HG02981 (cell line): ENCODE measurements around the gene CMTM8.
"Not testable (repeated sequence)": the region's sequence is repeated elsewhere in the genome, so short reads cannot be mapped to it uniquely, and the experiment has no call there.

Experiments used
- ATAC-seq: cut with Tn5 transposase; IDR thresholded peaks from one replicate; pipeline ENCODE4 v1.9.1; 2021; ENCODE audit warnings: mild to moderate bottlenecking, moderate library complexity; ENCODE audit not compliant: unreplicated experiment

The CMTM8 gene, protein sequence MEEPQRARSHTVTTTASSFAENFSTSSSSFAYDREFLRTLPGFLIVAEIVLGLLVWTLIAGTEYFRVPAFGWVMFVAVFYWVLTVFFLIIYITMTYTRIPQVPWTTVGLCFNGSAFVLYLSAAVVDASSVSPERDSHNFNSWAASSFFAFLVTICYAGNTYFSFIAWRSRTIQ

DNA sequence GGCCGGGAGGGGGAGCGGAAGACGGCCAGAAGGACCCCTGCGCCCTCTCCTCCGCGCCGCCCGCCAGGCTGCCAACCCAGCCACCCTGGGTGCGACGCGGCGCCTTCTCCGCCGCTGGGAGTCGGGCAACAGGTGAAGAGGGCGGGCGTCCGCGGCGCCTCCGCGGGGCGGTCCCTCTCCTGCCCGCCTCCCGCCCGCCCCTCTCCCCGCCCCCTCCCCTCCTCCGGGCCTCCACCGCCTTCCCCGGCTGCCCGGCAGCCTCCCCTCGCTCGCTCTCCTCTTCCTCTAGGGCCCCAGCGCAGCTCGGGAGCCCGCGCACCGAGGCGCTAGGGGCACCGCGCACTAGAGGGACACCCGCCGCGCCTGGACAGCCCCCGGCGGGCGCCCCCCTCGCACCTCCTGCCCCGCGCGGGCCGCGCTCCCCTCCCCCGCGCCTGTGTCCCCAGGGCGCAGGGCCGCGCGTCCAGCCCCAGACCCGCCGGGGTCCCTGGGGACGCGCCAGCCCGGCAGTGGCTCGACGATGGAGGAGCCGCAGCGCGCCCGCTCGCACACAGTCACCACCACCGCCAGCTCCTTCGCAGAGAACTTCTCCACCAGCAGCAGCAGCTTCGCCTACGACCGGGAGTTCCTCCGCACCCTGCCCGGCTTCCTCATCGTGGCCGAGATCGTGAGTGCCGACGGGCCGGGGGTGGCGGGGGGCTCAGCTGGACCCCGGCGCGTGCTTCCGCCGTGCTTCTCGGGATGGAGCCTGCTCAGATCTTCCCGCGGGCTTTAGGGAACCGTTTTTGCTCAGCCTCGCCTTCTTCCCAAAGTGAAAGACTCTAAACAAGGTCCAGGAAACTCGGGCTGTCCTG lies at the start of gene CMTM8:
Gene CMTM8, plus strand, starts transcription at position 228 of the 854 bp plus-strand sequence. Its CDS starts 293 bp downstream, at position 521.
- no peak for ATAC-seq

DNA sequence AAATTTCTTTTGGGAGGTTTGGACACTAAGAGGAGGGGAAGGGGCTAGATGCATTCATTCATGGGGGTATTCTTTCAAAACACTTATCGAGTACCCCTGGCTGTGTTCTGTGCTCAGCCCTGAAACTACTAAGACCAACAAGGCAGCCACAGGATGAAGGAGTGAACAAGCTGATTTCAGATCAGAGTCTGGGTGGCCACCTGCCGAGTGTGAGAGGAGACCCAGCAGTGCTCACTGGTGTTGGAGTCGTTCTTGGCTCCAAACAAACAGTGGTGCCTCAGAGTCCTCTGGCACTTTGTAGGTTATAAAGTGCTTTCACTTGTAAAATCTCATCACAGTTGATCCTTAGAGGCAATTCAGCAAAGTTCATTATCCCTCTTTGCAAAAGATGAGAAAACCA lies 48.8 kb upstream of the CMTM8 start:
- ATAC-seq = no peak

DNA sequence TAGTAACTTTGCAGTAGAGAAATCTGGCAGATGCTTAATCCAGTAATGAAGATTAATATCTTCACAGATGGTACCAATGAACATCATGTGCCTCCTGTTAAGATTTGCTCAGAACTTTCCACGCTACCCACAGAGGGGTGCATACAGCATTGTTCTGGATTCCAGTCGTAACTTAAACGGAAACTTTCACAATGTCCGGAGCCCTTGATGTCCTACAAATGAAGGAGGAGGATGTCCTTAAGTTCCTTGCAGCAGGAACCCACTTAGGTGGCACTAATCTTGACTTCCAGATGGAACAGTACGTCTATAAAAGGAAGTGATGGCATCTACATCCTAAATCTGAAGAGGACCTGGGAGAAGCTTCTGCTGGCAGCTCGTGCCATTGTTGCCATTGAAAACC lies 47.9 kb upstream of the CMTM8 start:
- ATAC-seq = not testable (repeated sequence)

DNA sequence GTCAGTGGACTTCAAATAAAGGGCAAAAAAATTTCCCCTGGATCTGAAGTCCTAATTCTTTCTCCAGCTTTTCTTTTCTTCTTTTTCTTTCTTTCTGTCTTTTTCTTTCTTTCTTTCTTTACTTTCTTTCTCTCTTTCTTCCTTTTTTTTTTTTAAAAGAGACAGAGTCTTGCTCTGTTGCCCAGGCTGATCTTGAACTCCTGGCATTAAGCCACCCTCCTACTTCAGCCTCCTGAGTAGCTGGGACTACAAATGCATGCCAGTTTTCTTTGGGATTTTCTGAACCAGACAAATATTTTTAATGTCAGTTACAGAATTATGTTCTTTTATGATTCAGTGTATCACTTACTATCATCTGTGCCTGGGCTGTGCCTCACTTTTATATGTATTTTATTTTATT lies 45.4 kb upstream of the CMTM8 start:
- no peak for ATAC-seq

DNA sequence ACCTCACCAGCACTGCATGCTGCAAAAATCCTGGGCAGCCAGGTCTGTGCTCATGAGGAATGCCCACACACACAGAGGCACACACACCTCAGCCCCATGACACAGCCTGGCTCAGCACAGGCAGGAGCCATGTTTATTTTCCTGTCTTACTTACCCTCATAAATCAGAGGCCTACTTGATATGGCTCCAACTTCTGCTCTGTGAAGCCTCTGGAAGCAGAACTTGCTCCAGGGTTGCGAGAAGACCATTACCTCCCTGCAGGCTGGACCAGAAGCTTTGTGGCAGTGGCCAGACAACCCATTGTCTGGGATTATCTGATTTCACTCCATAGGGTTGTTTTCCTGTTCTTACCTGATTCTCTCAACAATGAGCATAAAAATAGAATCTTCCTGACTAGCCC lies 43.8 kb upstream of the CMTM8 start:
- no peak for ATAC-seq

DNA sequence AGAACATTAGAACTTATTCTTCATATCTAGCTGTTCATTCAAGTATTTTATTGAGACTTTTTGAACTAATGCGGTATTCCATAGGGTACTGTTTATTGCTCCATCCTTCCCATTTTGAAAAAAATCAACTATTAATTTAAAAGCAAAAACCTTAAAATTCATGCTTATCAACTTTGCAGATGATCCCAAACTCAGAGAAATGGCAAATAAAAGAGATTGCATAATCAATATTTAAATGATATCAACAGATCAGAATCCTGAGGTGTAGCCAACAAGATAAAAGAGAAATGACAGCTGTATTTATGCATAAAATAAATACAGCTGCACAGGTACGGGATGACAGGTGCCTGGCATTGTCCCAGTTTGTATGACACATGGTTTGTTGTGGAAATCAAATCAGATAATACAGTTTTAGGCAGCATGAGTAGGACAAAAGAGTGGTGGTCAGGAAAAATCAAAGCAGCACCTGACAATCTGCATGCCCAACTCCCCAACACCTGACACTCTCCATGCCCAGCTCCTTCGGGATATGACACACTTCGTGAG lies 42.4 kb upstream of the CMTM8 start:
- no peak for ATAC-seq

DNA sequence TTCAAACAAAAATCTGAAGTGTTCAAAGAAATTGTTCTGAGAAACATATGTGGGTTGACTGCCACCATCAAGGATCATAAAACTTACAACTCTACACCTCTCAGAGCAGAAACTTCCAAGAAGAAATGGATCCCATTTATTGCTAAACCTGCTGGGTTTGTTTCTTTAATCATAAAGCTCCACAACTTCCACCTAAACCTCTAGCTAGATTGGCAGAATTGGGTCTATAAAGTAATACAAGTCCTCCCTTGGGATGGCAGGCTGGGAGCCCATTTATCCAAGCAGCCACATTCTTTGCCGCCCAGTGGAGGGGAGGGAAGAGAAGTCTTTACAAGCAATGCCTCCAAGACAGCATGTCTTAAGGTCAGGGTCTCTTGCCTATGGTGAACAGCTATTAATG lies 40.5 kb upstream of the CMTM8 start:
- ATAC-seq = no peak

DNA sequence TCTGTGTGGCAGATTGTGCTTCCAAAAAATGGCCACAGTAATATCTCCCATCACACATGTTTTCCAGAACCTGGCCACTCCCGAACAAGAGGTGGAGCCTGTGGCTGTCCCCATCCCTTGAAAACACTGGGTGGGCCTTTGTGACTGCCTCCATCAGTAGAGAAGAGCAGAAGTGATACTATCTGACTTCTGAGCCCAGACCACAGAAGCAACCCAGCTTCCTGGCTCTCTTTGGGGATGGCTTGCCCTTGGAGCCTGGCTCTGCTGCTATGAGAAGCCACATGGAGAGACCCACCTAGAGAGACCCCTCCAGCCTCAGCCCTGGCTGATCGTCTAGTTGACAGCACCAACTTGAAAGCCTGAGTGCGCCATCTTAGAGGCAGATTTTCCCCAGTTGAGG lies 39.8 kb upstream of the CMTM8 start:
- no peak for ATAC-seq

DNA sequence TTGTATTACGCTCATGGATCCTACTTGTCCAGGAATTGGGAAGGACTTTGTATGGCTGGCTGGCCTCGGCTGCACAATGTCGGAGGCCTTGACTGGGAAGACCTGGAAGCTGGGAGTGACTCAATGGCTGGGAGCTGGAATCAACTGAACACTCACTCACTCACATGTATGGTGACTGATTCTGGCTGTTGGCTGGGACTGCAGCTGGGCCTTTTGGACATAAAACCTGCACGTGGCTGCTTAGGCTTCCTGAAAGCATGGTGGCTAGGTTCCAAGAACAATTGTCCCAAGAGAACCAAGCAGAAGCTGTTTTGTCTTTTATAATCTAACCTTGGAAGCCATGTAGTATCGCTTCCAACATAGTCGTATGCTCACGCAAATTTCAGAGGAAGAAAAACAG lies 38.0 kb upstream of the CMTM8 start:
- ATAC-seq = no peak

DNA sequence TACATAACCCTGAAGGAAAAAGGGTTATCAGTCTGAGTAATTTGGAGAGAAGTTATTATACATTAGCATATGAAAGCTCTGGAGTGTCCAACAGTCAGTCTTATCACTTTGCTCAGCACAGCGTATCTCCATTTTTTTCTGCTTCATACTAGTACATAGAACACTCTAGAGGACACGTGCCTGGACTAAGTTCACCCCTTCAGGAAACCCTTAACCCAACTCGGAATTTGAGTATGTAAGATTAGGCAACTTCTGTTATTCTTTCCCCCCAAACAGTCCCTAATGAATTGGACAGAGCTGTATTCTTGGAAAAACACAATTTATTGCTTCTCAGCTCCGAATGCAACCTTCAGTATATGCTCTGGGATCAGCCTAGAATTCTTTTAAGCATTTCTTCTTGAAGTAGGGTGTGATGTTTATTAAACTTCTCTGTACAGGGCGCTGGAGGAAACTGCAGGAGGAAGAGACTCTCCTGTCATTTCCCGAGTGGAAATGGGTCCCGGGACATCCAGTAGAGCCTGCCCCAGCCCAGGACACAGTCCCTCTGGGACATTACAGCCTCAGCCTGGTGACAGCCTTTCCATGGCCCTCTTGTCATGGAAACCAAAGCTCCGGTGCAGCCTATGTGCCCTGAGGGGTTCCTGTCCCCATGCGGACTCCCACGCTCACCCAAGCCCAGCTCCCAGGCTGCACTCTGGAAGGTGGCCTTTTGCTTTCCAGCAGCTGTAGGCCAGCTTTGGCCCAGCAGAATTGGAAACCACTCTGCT lies 37.3 kb upstream of the CMTM8 start:
- ATAC-seq = no peak

DNA sequence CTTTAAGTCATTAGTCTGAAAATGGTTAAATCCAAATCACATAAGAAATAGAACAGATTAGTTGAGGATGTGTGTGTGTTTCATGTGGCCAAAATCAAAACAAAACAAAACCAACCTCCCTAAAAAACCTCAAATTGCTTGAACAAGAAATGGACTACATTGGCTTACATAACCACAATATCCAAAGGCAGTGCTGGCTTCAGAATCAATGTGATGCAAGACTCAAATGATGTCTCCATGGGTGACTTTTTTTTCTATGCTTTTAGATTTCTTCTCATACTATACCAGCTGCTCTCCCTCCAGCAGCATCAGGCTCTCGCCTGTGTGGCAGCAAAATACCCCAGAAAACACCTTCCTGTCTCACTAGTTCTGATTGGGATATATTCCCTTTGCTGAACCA lies 36.0 kb upstream of the CMTM8 start:
- no peak for ATAC-seq

DNA sequence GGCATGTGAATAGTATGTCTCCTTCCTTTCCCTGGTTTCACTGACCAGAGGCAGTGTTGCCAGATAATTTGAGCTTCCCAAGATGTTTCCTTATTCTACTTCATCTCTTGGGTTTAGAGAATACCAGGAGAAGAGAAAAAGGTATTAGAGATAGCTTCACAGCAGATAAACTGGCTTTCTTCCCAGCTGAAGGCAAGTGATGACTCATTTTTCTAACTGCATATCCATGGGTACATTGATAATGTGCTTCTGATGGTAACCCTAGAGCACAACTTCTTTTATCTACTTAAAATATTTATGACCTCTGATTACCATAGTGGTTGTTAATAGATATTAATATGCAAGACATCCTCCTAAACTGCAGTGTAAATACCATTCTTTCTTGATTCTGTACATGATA lies 34.6 kb upstream of the CMTM8 start:
- no peak for ATAC-seq

DNA sequence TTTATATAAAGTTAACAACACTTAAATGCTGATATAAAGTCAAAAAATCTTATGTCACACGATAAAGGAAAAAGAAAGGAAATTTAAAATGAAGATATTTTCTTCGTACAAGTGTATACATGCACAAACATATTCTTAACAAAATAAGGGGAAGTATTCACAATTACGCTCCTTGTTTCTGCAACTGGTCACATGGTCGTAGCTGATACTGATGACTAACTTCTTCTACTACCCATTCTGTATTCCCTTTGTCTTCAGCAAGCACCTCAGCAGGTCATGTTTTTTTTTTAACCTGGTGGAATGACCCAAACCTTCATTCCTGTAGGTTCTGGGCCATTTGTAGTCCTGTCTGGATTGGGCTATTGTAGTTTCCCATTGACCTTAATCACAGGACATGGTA lies 30.0 kb upstream of the CMTM8 start:
- ATAC-seq = no peak

DNA sequence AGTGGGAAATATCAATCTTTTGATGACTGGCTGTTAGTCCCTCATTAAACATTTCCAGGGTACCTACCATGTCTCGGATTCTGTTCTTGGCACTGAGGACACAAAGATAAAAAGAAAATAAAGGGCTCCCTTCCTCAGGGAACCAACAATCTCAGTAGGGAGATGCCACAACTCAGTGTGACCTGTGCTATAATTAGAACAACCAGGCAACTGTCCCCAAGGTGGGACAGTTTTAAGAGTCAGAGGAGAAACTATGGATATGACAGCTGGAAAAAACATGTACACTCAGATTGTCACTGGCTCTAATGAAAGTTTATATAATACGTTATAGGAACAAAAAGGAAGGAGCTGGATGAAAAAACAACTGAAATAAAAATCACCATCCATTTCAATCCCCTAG lies 23.3 kb upstream of the CMTM8 start:
- ATAC-seq = no peak

DNA sequence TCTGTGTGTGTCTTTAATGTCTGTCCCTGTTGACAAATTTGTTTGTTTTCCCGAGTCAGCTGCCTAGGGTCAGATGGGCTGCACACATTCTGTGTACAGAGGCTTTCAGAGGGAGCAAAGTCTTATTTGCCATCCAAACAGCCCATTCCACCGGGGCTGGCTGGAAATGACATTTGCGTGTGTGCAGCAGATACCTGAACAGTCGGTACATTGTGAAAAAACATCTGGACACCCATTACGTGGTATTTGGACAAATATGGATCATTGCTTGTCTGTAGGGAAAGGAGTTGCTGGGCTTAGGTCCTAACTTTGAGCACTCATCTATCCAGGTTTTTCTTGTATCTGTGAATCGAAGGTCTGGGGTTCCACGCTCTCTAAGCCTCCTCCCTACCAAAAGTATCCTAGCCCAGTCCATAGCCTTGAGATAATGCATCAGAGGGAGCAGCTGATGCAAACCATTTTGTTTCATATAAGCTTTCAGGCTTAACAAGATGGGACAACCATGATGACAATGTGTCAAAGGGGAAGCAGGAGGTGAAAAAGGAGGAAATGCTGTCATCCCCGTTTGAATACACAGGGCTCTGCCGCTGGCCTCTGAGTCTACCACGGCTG lies 22.2 kb upstream of the CMTM8 start:
- ATAC-seq = no peak

DNA sequence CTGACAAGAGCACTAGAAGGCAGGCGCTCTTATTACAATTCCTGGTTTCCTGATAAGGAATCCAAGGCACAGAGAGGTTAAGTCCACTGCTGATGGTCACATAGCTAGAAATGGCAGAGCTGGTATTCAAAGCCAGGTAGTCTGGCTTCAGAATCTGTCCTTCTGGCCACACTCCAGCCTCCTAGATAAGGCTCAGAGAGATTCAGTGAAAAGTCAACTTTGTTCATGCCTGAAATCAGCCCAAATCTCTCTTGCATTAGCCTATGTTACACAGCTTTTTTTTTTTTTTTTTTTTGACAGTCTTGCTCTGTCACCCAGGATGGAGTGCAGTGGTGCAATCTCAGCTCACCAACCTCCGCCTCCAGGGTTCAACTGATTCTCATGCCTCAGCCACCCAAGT lies 21.1 kb upstream of the CMTM8 start:
- no peak for ATAC-seq

DNA sequence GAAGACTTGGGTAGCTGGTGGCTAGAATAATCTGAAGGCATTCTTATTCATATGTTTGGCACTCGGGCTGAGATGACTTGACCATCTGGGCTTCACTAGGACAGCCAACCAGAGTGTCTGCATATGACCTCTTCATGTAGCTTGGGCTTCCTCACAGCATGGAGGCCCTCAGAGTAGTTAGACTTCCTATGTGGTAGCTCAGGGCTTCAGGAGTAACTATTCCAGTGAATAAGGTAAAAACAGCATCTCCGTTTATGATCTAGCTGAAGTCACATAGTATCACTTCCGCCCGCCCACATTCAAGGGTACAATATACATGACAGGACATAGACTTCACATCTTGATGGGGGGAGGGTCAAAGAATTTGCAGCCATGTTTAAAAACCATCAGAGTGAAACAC lies 18.9 kb upstream of the CMTM8 start:
- ATAC-seq = no peak

DNA sequence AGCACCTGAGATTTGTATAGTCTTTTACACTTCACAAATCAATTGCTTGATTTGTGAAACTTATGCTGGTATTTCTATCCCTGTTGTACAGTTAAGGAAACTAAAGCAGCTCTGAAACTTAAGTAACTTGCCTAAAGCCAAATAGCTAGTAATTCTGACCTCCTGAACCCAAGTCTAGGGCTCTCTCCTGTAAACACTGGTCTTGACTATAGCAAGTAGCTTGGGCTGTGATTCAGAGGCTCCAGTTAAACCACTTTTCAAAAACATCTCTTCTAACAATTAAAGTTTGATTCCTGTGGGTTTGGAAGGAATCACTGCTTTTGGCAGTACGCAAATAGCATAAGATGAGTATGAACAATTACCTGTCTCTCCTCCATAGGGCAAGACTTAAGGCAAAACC lies 18.5 kb upstream of the CMTM8 start:
- no peak for ATAC-seq

DNA sequence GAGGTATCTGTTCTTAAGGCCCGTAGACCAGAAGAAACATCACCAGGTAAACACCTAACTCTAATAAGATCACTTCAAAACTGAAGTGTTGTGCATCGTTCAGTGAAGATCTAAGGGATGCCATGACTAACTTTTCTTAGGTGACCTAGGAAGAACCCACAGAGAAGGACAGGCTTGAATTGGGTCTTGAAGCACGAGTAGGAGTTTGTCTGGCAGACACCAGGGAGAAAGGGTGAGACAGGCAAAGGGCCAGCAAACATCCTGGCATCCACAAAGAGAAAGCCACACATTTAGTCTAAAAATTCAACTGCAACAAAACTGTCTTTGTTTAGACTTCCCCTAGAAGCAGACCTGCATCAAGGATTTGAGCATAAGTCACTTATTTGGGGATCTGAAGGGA lies 15.5 kb upstream of the CMTM8 start:
- ATAC-seq = no peak

DNA sequence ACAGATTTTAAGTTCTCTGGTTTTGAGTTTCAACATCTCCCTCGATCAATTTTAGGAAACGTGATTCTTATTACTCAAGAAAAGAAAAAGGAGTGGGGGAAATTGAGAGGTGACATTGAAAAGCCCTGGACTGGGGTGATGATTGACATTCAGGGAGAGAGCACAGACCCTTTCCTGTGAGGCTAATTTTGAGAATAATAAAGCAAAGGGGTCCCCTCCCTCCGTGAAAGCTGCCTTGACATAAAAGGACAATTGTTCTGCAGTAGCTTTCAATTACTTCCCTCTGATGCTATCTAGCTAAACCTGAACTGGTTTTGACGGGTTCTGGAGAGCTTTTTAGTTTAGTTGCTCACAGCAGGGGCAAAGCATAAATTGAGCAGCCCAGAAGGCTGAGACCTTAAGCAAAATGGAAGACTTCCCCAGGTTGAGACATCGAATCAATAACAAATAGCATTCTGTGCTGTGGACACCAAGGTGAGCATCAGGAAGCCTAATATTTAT lies 14.4 kb upstream of the CMTM8 start:
- no peak for ATAC-seq

DNA sequence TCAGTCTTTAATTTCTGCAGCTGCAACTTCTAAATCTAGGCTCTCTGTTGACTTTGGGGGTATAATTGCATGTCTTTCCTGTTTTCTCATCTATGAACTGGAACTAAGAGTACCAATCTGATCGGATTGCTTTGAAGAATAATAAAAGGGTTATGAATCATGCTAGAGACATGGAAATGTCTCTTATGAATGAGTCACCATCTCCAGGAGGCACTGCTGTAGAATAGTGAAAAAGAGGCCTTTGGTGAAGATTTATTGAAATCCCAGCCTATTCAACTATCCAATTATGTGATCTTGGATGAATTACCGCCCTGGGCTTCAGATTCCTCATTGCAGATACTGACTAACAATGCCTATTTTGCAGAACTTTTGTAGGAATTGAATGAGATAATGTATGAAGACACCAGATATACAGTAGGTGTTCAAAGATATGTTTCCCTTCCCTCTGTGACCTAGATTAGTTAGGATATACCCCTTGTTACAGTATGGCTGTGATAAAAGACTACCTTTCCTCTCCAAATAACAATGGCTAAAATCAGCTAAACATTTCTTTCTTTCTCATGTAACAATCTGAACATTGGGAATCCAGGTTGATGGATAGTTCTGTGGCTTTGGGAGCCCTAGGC lies 11.5 kb upstream of the CMTM8 start:
- ATAC-seq = no peak
